Hepatocyte (in vitro differentiated cells): ENCODE data around the gene RPL38.

ENCODE experiments used
- CTCF ChIP-seq: fragments of 200-600 bp; sonication (generic); IDR thresholded peaks from 2 replicates; pipeline ENCODE4 v1.5.1; 2016; ENCODE audit warnings: antibody characterized with exemption, mild to moderate bottlenecking; ENCODE audit not compliant: poor library complexity
- EZH2 ChIP-seq: fragments of 200-600 bp; sonication (generic); IDR thresholded peaks from 2 replicates; pipeline ENCODE4 v1.6.1; 2016; ENCODE audit warnings: antibody characterized with exemption, mild to moderate bottlenecking, borderline replicate concordance

GRCh38 chr17:74159226-74159840, 44.1 kb upstream of the RPL38 start:
- TF ChIP-seq EZH2 = no peak
- no peak for TF ChIP-seq CTCF
